Measurements from ENCODE around the gene PKP4. TPM values are rescaled to one million over a fixed set of nuclear protein-coding genes. Genes with fewer than 3 reads are reported as not detected.

Gene PKP4
- total and polyA plus RNA-seq, 2 donors (not counting 1 experiment from before 2014, with no cell fraction given) = 2.0 to 13.3 TPM

DNA sequence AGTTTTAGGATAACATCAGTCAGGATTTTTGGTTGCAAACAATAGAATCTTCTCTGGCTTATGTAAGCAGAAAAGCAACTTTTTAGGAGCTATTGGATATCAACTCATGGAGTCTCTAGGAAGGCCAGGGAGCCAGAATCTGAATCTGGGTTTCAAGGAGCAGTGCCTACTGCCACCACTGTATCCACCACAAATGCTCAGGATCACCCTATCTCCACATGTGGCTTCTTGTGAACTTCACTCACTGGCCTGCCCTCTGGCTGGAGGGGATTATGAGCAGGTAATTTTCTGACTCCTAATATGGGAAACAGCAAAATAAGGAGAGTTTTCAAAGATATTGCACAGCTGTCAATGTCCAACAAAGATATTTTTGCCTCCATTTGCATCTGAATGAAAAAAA lies 142.9 kb downstream of the PKP4 start:
- TF ChIP-seq EZH2 (IDR thresholded peaks at IDR 0.05; ENCODE audit: borderline replicate concordance, insufficient read depth, low read depth, low read length, poor library complexity, severe bottlenecking) (no peak), CTCF (IDR thresholded peaks at IDR 0.05) (no peak)
- H3K27ac Mint-ChIP-seq = no peak overlapping the region
- Histone ChIP-seq H3K4me3 (ENCODE audit: control extremely low read depth in 1 of 5, extremely low read depth in 1 of 5, insufficient read depth in 1 of 5, low read depth in 2 of 5, low read length in 4 of 5) (no peak overlapping the region), H3K9me3 (ENCODE audit: control extremely low read depth in 1 of 3, control insufficient read depth in 2 of 3, insufficient read depth in 1 of 3, low read length in 2 of 3) (no peaks in the 10 kb centered on the region), H4K20me1 (ENCODE audit: control insufficient read depth, insufficient read depth, low read length, poor library complexity, severe bottlenecking) (no peaks in the 10 kb centered on the region), H2AFZ (ENCODE audit: insufficient read depth, low read depth, low read length, poor library complexity, severe bottlenecking) (no peak overlapping the region), H3K9ac (ENCODE audit: low read length) (no peak overlapping the region), H3K36me3 (replicated peaks in 1 of 2; ENCODE audit: control extremely low read depth in 1 of 2, control insufficient read depth in 1 of 2, extremely low read depth in 1 of 2, insufficient read depth in 2 of 2, low read length in 1 of 2) (no peaks in the 10 kb centered on the region), H3K79me2 (ENCODE audit: control insufficient read depth, insufficient read depth, low read length) (no peaks in the 10 kb centered on the region), H3K4me2 (replicated peaks; ENCODE audit: low read depth, low read length, poor library complexity, severe bottlenecking) (no peak overlapping the region), H3K4me1 (ENCODE audit: control insufficient read depth in 2 of 2, insufficient read depth in 2 of 2, low read length in 2 of 2) (no peaks in the 10 kb centered on the region), H3K27me3 (replicated peaks in 1 of 4; ENCODE audit: control extremely low read depth in 1 of 4, control insufficient read depth in 3 of 4, insufficient read depth in 4 of 4, low read length in 3 of 4) (no peaks in the 10 kb centered on the region), H3K27ac (ENCODE audit: low read length in 2 of 2) (no peak overlapping the region)
- no peaks in the 10 kb centered on the region for H3K9me3 Mint-ChIP-seq (ENCODE audit: insufficient read depth)
- no peaks in the 10 kb centered on the region for H3K27me3 Mint-ChIP-seq
- intact Hi-C loops (cut with micrococcal nuclease) = no loop called here
- H3K4me1 Mint-ChIP-seq = no peaks in the 10 kb centered on the region
- POLR2A ChIA-PET = no interaction called here
- no peak for DNase-seq
- CTCF ChIA-PET = no interaction called here
- H3K4me3 Mint-ChIP-seq = no peak overlapping the region
- ATAC-seq (ENCODE audit: low read depth) = no peak

DNA sequence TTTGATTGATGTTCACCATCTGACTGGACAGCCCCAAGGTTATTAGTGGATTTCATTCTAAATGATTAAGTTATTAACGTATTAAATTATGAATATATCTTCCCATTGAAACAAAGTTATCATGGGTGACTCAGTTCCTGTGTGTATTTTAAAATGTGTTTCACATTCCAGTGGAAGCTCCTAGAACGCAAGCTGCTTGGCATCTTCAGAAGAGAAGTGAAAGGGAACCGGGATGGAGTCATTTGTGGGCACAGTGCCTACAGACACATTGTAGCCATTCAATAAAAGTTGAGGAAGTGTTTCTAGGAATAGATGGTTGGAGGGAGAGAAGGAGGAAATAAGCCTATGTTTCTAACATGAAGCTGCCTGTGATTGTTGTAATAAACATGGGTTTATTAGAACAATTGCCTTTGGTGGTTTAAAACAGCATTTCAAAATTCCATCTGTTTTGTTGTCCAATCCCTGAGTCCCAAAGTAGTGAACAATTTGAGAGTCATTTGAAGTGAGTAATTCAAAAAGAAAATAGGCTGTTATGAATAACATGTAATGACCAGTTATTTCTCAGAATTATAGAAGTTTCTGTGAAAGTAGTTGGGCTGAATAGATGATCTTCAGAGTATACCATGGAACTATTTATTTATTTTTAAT lies 143.5 kb downstream of the PKP4 start:
- Mint-ChIP-seq H3K27me3 (no peaks in the 10 kb centered on the region), H3K4me1 (no peaks in the 10 kb centered on the region), H3K27ac (no peak overlapping the region), H3K9me3 (ENCODE audit: insufficient read depth) (no peaks in the 10 kb centered on the region), H3K4me3 (no peak overlapping the region)
- intact Hi-C loops (cut with micrococcal nuclease) = no loop called here
- Histone ChIP-seq H3K4me1 (ENCODE audit: control insufficient read depth in 2 of 2, insufficient read depth in 2 of 2, low read length in 2 of 2) (no peaks in the 10 kb centered on the region), H3K9ac (ENCODE audit: low read length) (no peak overlapping the region), H2AFZ (ENCODE audit: insufficient read depth, low read depth, low read length, poor library complexity, severe bottlenecking) (no peak overlapping the region), H3K36me3 (replicated peaks in 1 of 2; ENCODE audit: control extremely low read depth in 1 of 2, control insufficient read depth in 1 of 2, extremely low read depth in 1 of 2, insufficient read depth in 2 of 2, low read length in 1 of 2) (no peaks in the 10 kb centered on the region), H3K27me3 (replicated peaks in 1 of 4; ENCODE audit: control extremely low read depth in 1 of 4, control insufficient read depth in 3 of 4, insufficient read depth in 4 of 4, low read length in 3 of 4) (no peaks in the 10 kb centered on the region), H3K4me2 (replicated peaks; ENCODE audit: low read depth, low read length, poor library complexity, severe bottlenecking) (no peak overlapping the region), H4K20me1 (ENCODE audit: control insufficient read depth, insufficient read depth, low read length, poor library complexity, severe bottlenecking) (no peaks in the 10 kb centered on the region), H3K27ac (ENCODE audit: low read length in 2 of 2) (no peak overlapping the region), H3K4me3 (ENCODE audit: control extremely low read depth in 1 of 5, extremely low read depth in 1 of 5, insufficient read depth in 1 of 5, low read depth in 2 of 5, low read length in 4 of 5) (no peak overlapping the region), H3K9me3 (ENCODE audit: control extremely low read depth in 1 of 3, control insufficient read depth in 2 of 3, insufficient read depth in 1 of 3, low read length in 2 of 3) (no peaks in the 10 kb centered on the region), H3K79me2 (ENCODE audit: control insufficient read depth, insufficient read depth, low read length) (no peaks in the 10 kb centered on the region)
- ChIA-PET POLR2A (no interaction called here), CTCF (no interaction called here)
- no peak for DNase-seq
- TF ChIP-seq EZH2 (IDR thresholded peaks at IDR 0.05; ENCODE audit: borderline replicate concordance, insufficient read depth, low read depth, low read length, poor library complexity, severe bottlenecking) (no peak), CTCF (IDR thresholded peaks at IDR 0.05) (no peak)
- WGBS (ENCODE audit: insufficient coverage) = 100% methylated on average over 1 of the region's 3 CpGs
- no peak for ATAC-seq (ENCODE audit: low read depth)
